COLO668 (cell line): ENCODE data around the gene ALDH1A2.
"Not testable (repeated sequence)": the region's sequence is repeated elsewhere in the genome, so short reads cannot be mapped to it uniquely, and the experiment has no call there.

Source experiments
- DNase-seq: peaks from one replicate; lab custom pipeline; 2025; ENCODE audit not compliant: unreplicated experiment; lab: John Stamatoyannopoulos, UW

The ALDH1A2 gene

GRCh38 chr15:58043192-58043903 lies 22.2 kb downstream of the ALDH1A2 start:
- DNase-seq = peak; percentile 45

GRCh38 chr15:58042006-58042405 lies 23.5 kb downstream of the ALDH1A2 start:
- DNase-seq = no peak

GRCh38 chr15:58040150-58040549 lies 25.4 kb downstream of the ALDH1A2 start:
- DNase-seq = peak; percentile 24

- peak; percentile 54 for DNase-seq
Measured at GRCh38 chr15:58039079-58040035, 26.2 kb downstream of the ALDH1A2 start.

- DNase-seq = peak; percentile 54
Measured at GRCh38 chr15:58038426-58039078, 27.0 kb downstream of the ALDH1A2 start.

GRCh38 chr15:58037723-58038301 lies 27.7 kb downstream of the ALDH1A2 start:
- no peak for DNase-seq

- no peak for DNase-seq
Measured at GRCh38 chr15:58036579-58036978, 28.9 kb downstream of the ALDH1A2 start.

GRCh38 chr15:58028392-58028791 lies 37.1 kb downstream of the ALDH1A2 start:
- DNase-seq = not testable (repeated sequence)

- DNase-seq = no peak
Measured at GRCh38 chr15:58026552-58026951, 39.0 kb downstream of the ALDH1A2 start.

GRCh38 chr15:58026051-58026450 lies 39.5 kb downstream of the ALDH1A2 start:
- no peak for DNase-seq

GRCh38 chr15:58021332-58022230 lies 43.9 kb downstream of the ALDH1A2 start:
- no peak for DNase-seq

GRCh38 chr15:58019503-58020376 lies 45.8 kb downstream of the ALDH1A2 start:
- DNase-seq = no peak

- no peak for DNase-seq
Measured at GRCh38 chr15:58017869-58018268, 47.6 kb downstream of the ALDH1A2 start.

GRCh38 chr15:58016581-58017175 lies 48.8 kb downstream of the ALDH1A2 start:
- no peak for DNase-seq

GRCh38 chr15:58015565-58015964 lies 49.9 kb downstream of the ALDH1A2 start:
- DNase-seq = no peak

- DNase-seq = no peak
Measured at GRCh38 chr15:58014470-58014869, 51.0 kb downstream of the ALDH1A2 start.

GRCh38 chr15:58014040-58014439 lies 51.5 kb downstream of the ALDH1A2 start:
- no peak for DNase-seq

- peak; percentile 9 for DNase-seq
Measured at GRCh38 chr15:58010983-58011382, 54.5 kb downstream of the ALDH1A2 start.

GRCh38 chr15:58003810-58004209 lies 61.7 kb downstream of the ALDH1A2 start:
- no peak for DNase-seq
